Endothelial cell of umbilical vein (primary cell): ENCODE measurements around the gene KIF26B. TPM values are rescaled to one million over a fixed set of nuclear protein-coding genes. Genes with fewer than 3 reads are reported as not detected.

ENCODE experiments used
- BruUV-seq: library from RNA; stranded (reverse); fragments of 400-500 nt; replicated peaks from 2 replicates; lab custom pipeline; 2021; lab: Mats Ljungman, UMichigan
- CTCF ChIA-PET: fragments of 300-600, 350-600 bp; sonication (Branson Sonifier 250); formaldehyde crosslinking; loops from one replicate; lab custom pipeline; 2021; ENCODE audit warnings: antibody characterized with exemption, inconsistent platforms; lab: Charles Lee
- POLR2A ChIA-PET: fragments of 300-600, 350-600 bp; sonication (Branson Sonifier 250); formaldehyde crosslinking; loops from one replicate; lab custom pipeline; 2021; ENCODE audit warnings: antibody characterized with exemption, inconsistent platforms; lab: Charles Lee
- DNase-seq: peaks from one replicate; pipeline ENCODE4 v3.0.0-alpha.2; 2011; ENCODE audit warnings: low read depth, low spot score
- FAIRE-seq: peaks from 2 replicates; lab custom pipeline; 2011; peaks lifted over from hg19 to GRCh38; lab: Jason Lieb, UNC
- H2AFZ ChIP-seq: 2 replicates; pipeline ENCODE4 v1.6.0; 2012; ENCODE audit warnings: low read depth, low read length, control low read depth, inconsistent platforms
- H3K27ac ChIP-seq: 2 replicates; pipeline ENCODE4 v1.5.1; 2011; ENCODE audit warnings: low read depth, mild to moderate bottlenecking, control low read depth, low read length, moderate library complexity; ENCODE audit not compliant: insufficient read depth
- H3K27me3 ChIP-seq, 2 experiments: 2 replicates each; pipeline versions ENCODE4 v1.6.0 to v1.6.1; 2011; ENCODE audit warnings: low read length in 2 of 2, mixed read lengths in 1 of 2; ENCODE audit not compliant: control insufficient read depth in 2 of 2, insufficient read depth in 2 of 2
- H3K36me3 ChIP-seq, 2 experiments: 2 replicates in 1 of 2; 3 replicates in 1 of 2; pipeline ENCODE4 v1.5.1; 2011; ENCODE audit warnings: low read length in 2 of 2, mild to moderate bottlenecking in 1 of 2, moderate library complexity in 1 of 2; ENCODE audit not compliant: control insufficient read depth in 2 of 2, insufficient read depth in 2 of 2; ENCODE audit errors: extremely low read depth in 1 of 2
- H3K4me1 ChIP-seq: 3 replicates; pipeline ENCODE4 v1.5.1; 2011; ENCODE audit warnings: mild to moderate bottlenecking, low read length; ENCODE audit not compliant: control insufficient read depth, insufficient read depth; ENCODE audit errors: extremely low read depth
- H3K4me2 ChIP-seq: 2 replicates; pipeline ENCODE4 v1.6.1; 2011; ENCODE audit warnings: low read length, control low read depth, mixed read lengths; ENCODE audit not compliant: insufficient read depth
- H3K4me3 ChIP-seq, 3 experiments: fragments of 200-600 bp in 1 of 3; sonication (generic), shearing (Covaris generic) in 1 of 3; replicated peaks in 1 of 3; 2 replicates each; pipeline ENCODE4 v1.5.1; 2011 to 2016; ENCODE audit warnings: control low read depth in 3 of 3, low read length in 3 of 3, mild to moderate bottlenecking in 2 of 3, inconsistent platforms in 1 of 3, low read depth in 1 of 3, moderate library complexity in 1 of 3; ENCODE audit not compliant: insufficient read depth in 1 of 3
- H3K79me2 ChIP-seq: 2 replicates; pipeline ENCODE4 v1.6.0; 2012; ENCODE audit warnings: low read length, inconsistent platforms; ENCODE audit not compliant: control insufficient read depth, insufficient read depth
- H3K9ac ChIP-seq: replicated peaks from 2 replicates; pipeline ENCODE3; 2011; ENCODE audit warnings: low read length, control low read depth; ENCODE audit not compliant: insufficient read depth; ENCODE audit errors: extremely low read depth
- H3K9me1 ChIP-seq: replicated peaks from 3 replicates; pipeline ENCODE4 v1.6.0; 2011; ENCODE audit warnings: mild to moderate bottlenecking, low read length; ENCODE audit not compliant: control insufficient read depth, insufficient read depth; ENCODE audit errors: extremely low read depth
- H3K9me3 ChIP-seq: replicated peaks from 2 replicates; pipeline ENCODE4 v1.5.1; 2012; ENCODE audit warnings: low read length, inconsistent platforms; ENCODE audit not compliant: control insufficient read depth, insufficient read depth
- H4K20me1 ChIP-seq: replicated peaks from 2 replicates; pipeline ENCODE3; 2011; ENCODE audit warnings: mild to moderate bottlenecking, low read length; ENCODE audit not compliant: control insufficient read depth, insufficient read depth; ENCODE audit errors: extremely low read depth
- EZH2 ChIP-seq: IDR thresholded peaks from 2 replicates; pipeline ENCODE4 v1.6.1; 2012; ENCODE audit warnings: borderline replicate concordance, low read depth, mild to moderate bottlenecking, moderate library complexity, low read length, inconsistent platforms; ENCODE audit not compliant: severe bottlenecking
- FOS ChIP-seq: IDR thresholded peaks from 2 replicates; pipeline ENCODE4 v1.6.1; 2011; ENCODE audit warnings: mild to moderate bottlenecking, low read length, moderate library complexity, borderline replicate concordance; ENCODE audit not compliant: insufficient read depth
- GATA2 ChIP-seq: IDR thresholded peaks from 2 replicates; pipeline ENCODE4 v1.7.0; 2011; ENCODE audit warnings: low read depth, mild to moderate bottlenecking, moderate library complexity, mixed read lengths, low read length; ENCODE audit not compliant: insufficient read length, insufficient read depth
- JUN ChIP-seq: IDR thresholded peaks from 2 replicates; pipeline ENCODE4 v1.6.1; 2011; ENCODE audit warnings: borderline replicate concordance, low read depth; ENCODE audit not compliant: insufficient read length, insufficient read depth
- MYC ChIP-seq: IDR thresholded peaks from one replicate; pipeline ENCODE4 v1.6.1; 2011; ENCODE audit warnings: mild to moderate bottlenecking, low read depth, low read length
- POLR2A ChIP-seq: IDR thresholded peaks from 2 replicates; pipeline ENCODE4 v1.6.1; 2012; ENCODE audit warnings: low read depth, mild to moderate bottlenecking, control low read depth, low read length
- POLR2AphosphoS5 ChIP-seq: IDR thresholded peaks from 2 replicates; pipeline ENCODE4 v1.6.1; 2012; ENCODE audit warnings: low read depth, mild to moderate bottlenecking, control low read depth, low read length, moderate library complexity; ENCODE audit not compliant: insufficient read depth
- dilution Hi-C: fragments of 300-500 bp; cut with MboI; formaldehyde crosslinking; loops from one replicate; pipeline ENCODE4 v1.15.0; 2019; ENCODE audit warnings: low sequenced_read_pairs; ENCODE audit not compliant: extremely low pct_ligation_motif_present
- intact Hi-C: fragments of 100-400 bp; cut with micrococcal nuclease; formaldehyde crosslinking; loops from one replicate; pipeline ENCODE4 v1.10.0; 2022
- polyA plus RNA-seq, 4 experiments: library from polyadenylated mRNA; depleted of rRNA in 3 of 4; stranded (reverse) in 3 of 4; unstranded in 1 of 4; fragments of >200 nt; gene quantifications; 2 replicates each; pipeline versions ENCODE4 v1.2.1 to v1.2.3, GENCODE V29; 2011 to 2012; ENCODE audit warnings: missing spikeins in 1 of 4
- total RNA-seq: library from RNA; stranded (reverse); gene quantifications from 2 replicates; pipeline ENCODE4 v1.2.3, GENCODE V29; 2021
- TF ChIP-seq, protein P1 (sequence below), 2 donors: IDR thresholded peaks; 1 replicate in 1 of 2; 2 replicates in 1 of 2; pipeline ENCODE4 v1.5.1; 2011; ENCODE audit warnings: low read length in 2 of 2, mild to moderate bottlenecking in 2 of 2, moderate library complexity in 2 of 2, control low read depth in 1 of 2, inconsistent platforms in 1 of 2, low read depth in 1 of 2; ENCODE audit not compliant: insufficient read depth in 1 of 2; ENCODE audit errors: extremely low read depth in 1 of 2
- TF ChIP-seq, protein P2 (sequence below): IDR thresholded peaks from 2 replicates; pipeline ENCODE4 v1.6.1; 2011; ENCODE audit not compliant: insufficient read depth, insufficient read length

The KIF26B gene
- total and polyA plus RNA-seq, 2 donors (not counting 3 experiments of a cell fraction or from before 2014, with no cell fraction given), result 0.04 to 0.49 TPM

DNA sequence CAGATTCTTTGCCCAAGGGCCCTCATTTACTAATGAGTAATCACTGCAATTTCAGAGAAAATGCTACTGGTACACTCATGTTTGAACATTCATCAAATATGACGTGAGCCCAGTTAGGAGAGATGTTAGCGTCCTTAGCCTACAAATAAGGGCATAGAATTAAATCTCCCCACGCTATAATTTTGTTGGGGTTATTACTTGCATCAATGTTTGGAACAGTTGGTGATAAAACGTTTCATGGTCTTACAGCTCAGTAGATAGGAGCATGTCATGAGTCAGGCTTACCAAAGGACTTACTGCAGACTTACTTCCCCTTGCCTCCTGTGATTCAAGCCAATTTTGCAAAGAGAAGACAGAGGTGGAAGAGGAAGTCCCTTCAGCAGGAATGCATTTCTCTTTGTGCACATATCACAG lies 304.0 kb downstream of the KIF26B start:
- intact Hi-C loops, result no loop called here
- no peaks in the 10 kb centered on the region for H3K27me3 ChIP-seq
- no peak overlapping the region for H2AFZ ChIP-seq
- no peak for DNase-seq
- no peaks in the 10 kb centered on the region for H3K79me2 ChIP-seq
- no peak for FAIRE-seq
- no peaks in the 10 kb centered on the region for H3K9me3 ChIP-seq
- no peak overlapping the region for H3K4me2 ChIP-seq
- TF ChIP-seq POLR2AphosphoS5, result no peak
- no peak for TF ChIP-seq EZH2
- no peak for TF ChIP-seq MYC
- no peak for TF ChIP-seq JUN
- no peak for TF ChIP-seq POLR2A
- TF ChIP-seq FOS, result no peak
- TF ChIP-seq, protein P1, sequence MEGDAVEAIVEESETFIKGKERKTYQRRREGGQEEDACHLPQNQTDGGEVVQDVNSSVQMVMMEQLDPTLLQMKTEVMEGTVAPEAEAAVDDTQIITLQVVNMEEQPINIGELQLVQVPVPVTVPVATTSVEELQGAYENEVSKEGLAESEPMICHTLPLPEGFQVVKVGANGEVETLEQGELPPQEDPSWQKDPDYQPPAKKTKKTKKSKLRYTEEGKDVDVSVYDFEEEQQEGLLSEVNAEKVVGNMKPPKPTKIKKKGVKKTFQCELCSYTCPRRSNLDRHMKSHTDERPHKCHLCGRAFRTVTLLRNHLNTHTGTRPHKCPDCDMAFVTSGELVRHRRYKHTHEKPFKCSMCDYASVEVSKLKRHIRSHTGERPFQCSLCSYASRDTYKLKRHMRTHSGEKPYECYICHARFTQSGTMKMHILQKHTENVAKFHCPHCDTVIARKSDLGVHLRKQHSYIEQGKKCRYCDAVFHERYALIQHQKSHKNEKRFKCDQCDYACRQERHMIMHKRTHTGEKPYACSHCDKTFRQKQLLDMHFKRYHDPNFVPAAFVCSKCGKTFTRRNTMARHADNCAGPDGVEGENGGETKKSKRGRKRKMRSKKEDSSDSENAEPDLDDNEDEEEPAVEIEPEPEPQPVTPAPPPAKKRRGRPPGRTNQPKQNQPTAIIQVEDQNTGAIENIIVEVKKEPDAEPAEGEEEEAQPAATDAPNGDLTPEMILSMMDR (IDR thresholded peaks at IDR 0.05; ENCODE audit: extremely low read depth in 1 of 2, insufficient read depth in 1 of 2, low read depth in 1 of 2, low read length in 2 of 2), result no peak
- no peak for TF ChIP-seq GATA2
- TF ChIP-seq, protein P2, sequence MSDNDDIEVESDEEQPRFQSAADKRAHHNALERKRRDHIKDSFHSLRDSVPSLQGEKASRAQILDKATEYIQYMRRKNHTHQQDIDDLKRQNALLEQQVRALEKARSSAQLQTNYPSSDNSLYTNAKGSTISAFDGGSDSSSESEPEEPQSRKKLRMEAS, result no peak
- BruUV-seq, result no TSS peak
- no peaks in the 10 kb centered on the region for H3K4me1 ChIP-seq
- no peak overlapping the region for H3K27ac ChIP-seq
- no peaks in the 10 kb centered on the region for H4K20me1 ChIP-seq
- no peak overlapping the region for H3K4me3 ChIP-seq
- dilution Hi-C loops, result no loop called here
- H3K36me3 ChIP-seq, result no peaks in the 10 kb centered on the region
- H3K9me1 ChIP-seq, result no peaks in the 10 kb centered on the region
- no peak overlapping the region for H3K9ac ChIP-seq
- POLR2A ChIA-PET, result no interaction called here
- CTCF ChIA-PET, result no interaction called here
